Neural cell (in vitro differentiated cells): ENCODE data around the gene MC1R.

Experiments used
- CTCF ChIP-seq: fragments of 450-650 bp; IDR thresholded peaks from 2 replicates; pipeline ENCODE4 v1.5.1; 2014; ENCODE audit warnings: antibody characterized with exemption, mild to moderate bottlenecking, moderate library complexity; ENCODE audit not compliant: poor library complexity, severe bottlenecking
- EZH2 ChIP-seq: fragments of 200-600, 300-800 bp; shearing (Covaris generic), sonication (generic); IDR thresholded peaks from 2 replicates; pipeline ENCODE4 v1.6.1; 2014; ENCODE audit warnings: antibody characterized with exemption, low read length, borderline replicate concordance, mild to moderate bottlenecking; ENCODE audit not compliant: insufficient read depth, poor library complexity, severe bottlenecking
- POLR2AphosphoS5 ChIP-seq: IDR thresholded peaks from 2 replicates; pipeline ENCODE4 v1.6.1; 2012
- TF ChIP-seq, protein P1 (sequence below): IDR thresholded peaks from 2 replicates; pipeline ENCODE4 v1.6.1; 2012; ENCODE audit warnings: borderline replicate concordance

DNA sequence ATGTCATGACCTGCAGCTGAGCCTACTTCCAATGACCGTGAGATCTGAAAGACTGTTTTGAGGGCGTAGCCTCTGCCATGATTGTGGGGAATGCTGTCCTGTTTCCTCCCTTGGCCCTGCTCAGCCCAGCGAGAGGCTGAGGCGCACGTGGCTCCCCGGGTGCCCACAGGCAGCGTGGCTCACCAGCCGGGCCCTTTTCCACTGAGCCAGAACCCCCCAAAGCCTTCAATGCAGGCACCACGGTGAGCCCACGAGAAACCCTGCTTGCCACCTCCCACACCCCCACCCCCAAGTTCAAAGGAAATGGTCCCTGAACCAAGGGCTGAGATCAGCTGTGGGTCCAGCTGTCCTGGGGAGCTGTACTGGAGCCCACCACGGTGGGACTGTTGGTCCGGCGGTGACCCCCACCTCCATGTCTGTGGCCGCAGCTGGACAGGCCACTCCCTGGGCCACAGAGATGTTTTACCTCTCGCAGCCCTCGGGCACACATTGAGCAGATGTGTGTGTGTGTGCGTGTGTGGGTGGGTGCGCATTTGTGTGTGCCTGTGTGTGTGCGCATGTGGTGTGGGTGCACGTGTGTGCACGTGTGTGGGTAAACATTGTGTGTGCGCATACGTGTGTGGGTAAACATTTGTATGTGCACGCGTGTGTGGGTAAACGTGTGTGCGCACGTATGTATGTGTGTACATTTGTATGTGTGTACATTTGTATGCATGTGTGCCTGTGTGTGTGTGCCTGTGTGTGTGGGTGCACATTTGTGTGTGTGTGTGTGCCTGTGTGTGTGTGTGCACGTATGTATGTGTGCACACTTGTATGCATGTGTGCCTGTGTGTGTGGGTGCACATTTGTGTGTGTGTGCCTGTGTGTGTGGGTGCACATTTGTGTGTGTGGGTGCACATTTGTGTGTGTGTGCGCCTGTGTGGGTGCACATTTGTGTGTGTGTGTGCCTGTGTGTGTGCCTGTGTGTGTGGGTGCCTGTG, 5.0 kb upstream of the MC1R start:
- TF ChIP-seq POLR2AphosphoS5 (no peak), EZH2 (no peak), CTCF (no peak)
- TF ChIP-seq, protein P1, sequence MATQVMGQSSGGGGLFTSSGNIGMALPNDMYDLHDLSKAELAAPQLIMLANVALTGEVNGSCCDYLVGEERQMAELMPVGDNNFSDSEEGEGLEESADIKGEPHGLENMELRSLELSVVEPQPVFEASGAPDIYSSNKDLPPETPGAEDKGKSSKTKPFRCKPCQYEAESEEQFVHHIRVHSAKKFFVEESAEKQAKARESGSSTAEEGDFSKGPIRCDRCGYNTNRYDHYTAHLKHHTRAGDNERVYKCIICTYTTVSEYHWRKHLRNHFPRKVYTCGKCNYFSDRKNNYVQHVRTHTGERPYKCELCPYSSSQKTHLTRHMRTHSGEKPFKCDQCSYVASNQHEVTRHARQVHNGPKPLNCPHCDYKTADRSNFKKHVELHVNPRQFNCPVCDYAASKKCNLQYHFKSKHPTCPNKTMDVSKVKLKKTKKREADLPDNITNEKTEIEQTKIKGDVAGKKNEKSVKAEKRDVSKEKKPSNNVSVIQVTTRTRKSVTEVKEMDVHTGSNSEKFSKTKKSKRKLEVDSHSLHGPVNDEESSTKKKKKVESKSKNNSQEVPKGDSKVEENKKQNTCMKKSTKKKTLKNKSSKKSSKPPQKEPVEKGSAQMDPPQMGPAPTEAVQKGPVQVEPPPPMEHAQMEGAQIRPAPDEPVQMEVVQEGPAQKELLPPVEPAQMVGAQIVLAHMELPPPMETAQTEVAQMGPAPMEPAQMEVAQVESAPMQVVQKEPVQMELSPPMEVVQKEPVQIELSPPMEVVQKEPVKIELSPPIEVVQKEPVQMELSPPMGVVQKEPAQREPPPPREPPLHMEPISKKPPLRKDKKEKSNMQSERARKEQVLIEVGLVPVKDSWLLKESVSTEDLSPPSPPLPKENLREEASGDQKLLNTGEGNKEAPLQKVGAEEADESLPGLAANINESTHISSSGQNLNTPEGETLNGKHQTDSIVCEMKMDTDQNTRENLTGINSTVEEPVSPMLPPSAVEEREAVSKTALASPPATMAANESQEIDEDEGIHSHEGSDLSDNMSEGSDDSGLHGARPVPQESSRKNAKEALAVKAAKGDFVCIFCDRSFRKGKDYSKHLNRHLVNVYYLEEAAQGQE: no peak
